Right renal pelvis (tissue), 4 donors: ENCODE results near the gene SMOC2. TPM values are rescaled to one million over a fixed set of nuclear protein-coding genes. Genes with fewer than 3 reads are reported as not detected.

Source experiments
- DNase-seq, 4 donors: peaks; one replicate each; pipeline ENCODE4 v3.0.0-alpha.2; 2013; ENCODE audit warnings: low read depth in 4 of 4, low spot score in 3 of 4, missing footprints in 1 of 4
- polyA plus RNA-seq, 4 donors: library from polyadenylated mRNA; unstranded; fragments of 120-200 nt; gene quantifications; one replicate each; pipeline ENCODE4 v1.2.1, GENCODE V29; 2013; ENCODE audit not compliant: insufficient read length in 4 of 4

SMOC2 gene
- polyA plus RNA-seq, 4 donors, result 23.5 to 36.5 (median 30.9) TPM

- DNase-seq, result no peak
Observed at GRCh38 chr6:168508903-168509302, 67.9 kb downstream of the SMOC2 start.

GRCh38 chr6:168513766-168514165 is 72.8 kb downstream of the SMOC2 start:
- no peak for DNase-seq

- no peak for DNase-seq
Observed at GRCh38 chr6:168514216-168514615, 73.2 kb downstream of the SMOC2 start.

- DNase-seq, result no peak
Observed at GRCh38 chr6:168515376-168515775, 74.4 kb downstream of the SMOC2 start.

- no peak for DNase-seq
Observed at GRCh38 chr6:168516944-168517741, 76.2 kb downstream of the SMOC2 start.

GRCh38 chr6:168517742-168518347 is 76.9 kb downstream of the SMOC2 start:
- no peak for DNase-seq

GRCh38 chr6:168518348-168518745 is 77.4 kb downstream of the SMOC2 start:
- no peak for DNase-seq

GRCh38 chr6:168518867-168519266 is 77.9 kb downstream of the SMOC2 start:
- no peak for DNase-seq

- no peak for DNase-seq
Observed at GRCh38 chr6:168520233-168520632, 79.2 kb downstream of the SMOC2 start.

GRCh38 chr6:168524571-168525001 is 83.6 kb downstream of the SMOC2 start:
- DNase-seq, result no peak

- DNase-seq, result no peak
Observed at GRCh38 chr6:168525114-168525513, 84.1 kb downstream of the SMOC2 start.

GRCh38 chr6:168525926-168526630 is 85.1 kb downstream of the SMOC2 start:
- DNase-seq, result no peak

- no peak for DNase-seq
Observed at GRCh38 chr6:168526841-168527281, 85.9 kb downstream of the SMOC2 start.

- no peak for DNase-seq
Observed at GRCh38 chr6:168527451-168528210, 86.6 kb downstream of the SMOC2 start.

GRCh38 chr6:168528474-168529095 is 87.6 kb downstream of the SMOC2 start:
- no peak for DNase-seq

GRCh38 chr6:168529214-168529613 is 88.2 kb downstream of the SMOC2 start:
- DNase-seq, result no peak

GRCh38 chr6:168530653-168531071 is 89.7 kb downstream of the SMOC2 start:
- DNase-seq, result no peak

- DNase-seq, result no peak
Observed at GRCh38 chr6:168532070-168532469, 91.1 kb downstream of the SMOC2 start.

- no peak for DNase-seq
Observed at GRCh38 chr6:168533414-168533813, 92.4 kb downstream of the SMOC2 start.

GRCh38 chr6:168534265-168534664 is 93.3 kb downstream of the SMOC2 start:
- no peak for DNase-seq
